GM18858 (cell line): ENCODE results near the gene OLFML2B.
"Not testable (repeated sequence)": the region's sequence is repeated elsewhere in the genome, so short reads cannot be mapped to it uniquely, and the experiment has no call there.

Experiments used
- ATAC-seq: cut with Tn5 transposase; IDR thresholded peaks from one replicate; pipeline ENCODE4 v1.9.1; 2021; ENCODE audit not compliant: unreplicated experiment

OLFML2B gene

GRCh38 chr1:162036163-162036562 lies 12.5 kb upstream of the OLFML2B start:
- no peak for ATAC-seq

GRCh38 chr1:162035241-162035640 lies 11.6 kb upstream of the OLFML2B start:
- ATAC-seq: no peak

- no peak for ATAC-seq
Measured at GRCh38 chr1:162033428-162033827, 9.8 kb upstream of the OLFML2B start.

- ATAC-seq: no peak
Measured at GRCh38 chr1:162030759-162031280, 7.2 kb upstream of the OLFML2B start.

DNA sequence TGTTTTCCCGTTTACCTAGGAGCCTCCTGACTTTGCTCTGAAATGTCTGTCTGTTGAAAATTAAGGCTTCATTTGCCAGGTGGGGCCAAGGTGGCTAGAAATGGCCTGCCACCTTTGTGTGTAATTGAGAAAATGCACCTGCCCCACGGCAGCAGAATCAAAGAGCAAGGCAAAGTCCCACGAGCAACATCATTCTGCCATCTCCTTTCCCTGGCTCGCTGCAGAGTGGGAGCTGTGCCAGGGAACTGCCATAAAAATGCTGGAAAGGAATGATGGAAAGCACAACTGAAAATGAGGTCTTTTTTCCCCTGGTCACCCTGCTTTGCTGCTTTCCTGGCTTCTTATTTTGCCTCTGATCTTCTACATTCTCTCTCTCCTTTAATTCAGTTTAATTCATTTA lies 5.5 kb upstream of the OLFML2B start:
- no peak for ATAC-seq

- no peak for ATAC-seq
Measured at GRCh38 chr1:162028726-162029125, 5.1 kb upstream of the OLFML2B start.

DNA sequence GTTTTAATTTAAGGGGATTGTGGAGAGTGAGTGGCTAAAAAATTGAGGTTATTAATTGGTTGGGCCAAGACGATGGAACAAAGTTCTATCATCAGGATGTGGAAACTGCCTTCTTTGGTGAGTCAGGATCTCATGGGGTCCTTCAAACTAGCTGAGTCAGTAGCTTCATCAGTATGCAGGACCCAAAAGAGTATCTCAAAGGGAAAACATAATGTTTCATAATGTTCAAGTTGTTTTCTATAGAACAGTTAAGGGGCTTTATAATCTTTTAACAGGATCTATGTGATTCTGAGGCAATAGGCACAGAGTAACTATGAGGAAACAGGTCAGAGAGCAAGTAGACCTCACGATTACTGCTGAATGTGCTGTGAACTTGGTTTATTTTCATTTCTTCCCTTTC lies 3.2 kb upstream of the OLFML2B start:
- ATAC-seq: no peak

- ATAC-seq: no peak
Measured at GRCh38 chr1:162025541-162025940, 1.9 kb upstream of the OLFML2B start.

DNA sequence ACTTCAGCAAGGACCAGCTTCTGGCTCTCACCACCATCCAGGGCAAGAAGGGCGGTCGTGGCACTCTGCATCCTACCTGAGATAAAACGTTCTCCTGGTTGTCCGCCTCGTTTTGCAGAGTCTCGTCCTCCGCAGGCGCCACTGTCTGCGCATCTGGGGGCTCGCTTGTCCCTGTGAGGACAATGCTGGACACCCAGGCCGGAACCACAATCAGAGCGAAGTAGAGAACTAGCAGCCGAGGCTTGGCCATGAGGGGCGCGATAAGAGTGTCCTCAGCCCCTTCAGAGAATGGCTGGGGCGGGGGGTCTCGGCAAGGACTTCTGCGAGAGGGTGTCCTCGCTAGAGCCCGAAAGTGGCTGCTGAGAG lies 505 bp downstream of the OLFML2B start:
- ATAC-seq: no peak

DNA sequence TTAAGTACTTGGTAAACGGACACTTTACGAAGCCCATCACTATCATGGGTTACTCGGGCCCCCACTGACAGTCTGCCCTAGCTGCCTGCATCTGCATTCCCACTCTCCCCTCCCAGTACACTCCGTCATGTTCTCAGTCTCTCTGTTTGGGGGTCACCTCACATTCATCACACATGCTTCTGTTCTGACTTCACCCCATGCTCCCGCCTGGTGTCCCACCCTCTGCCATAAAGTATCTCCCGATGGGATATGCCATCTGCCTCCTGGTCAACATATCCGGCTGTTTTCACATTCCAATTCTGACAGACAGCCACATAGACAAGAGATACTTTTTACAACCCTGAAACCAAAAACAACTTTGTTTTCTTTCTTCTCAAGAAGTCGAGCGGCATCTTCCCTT lies 1.0 kb downstream of the OLFML2B start:
- ATAC-seq: no peak

GRCh38 chr1:162021124-162021523 lies 2.5 kb downstream of the OLFML2B start:
- ATAC-seq: no peak

DNA sequence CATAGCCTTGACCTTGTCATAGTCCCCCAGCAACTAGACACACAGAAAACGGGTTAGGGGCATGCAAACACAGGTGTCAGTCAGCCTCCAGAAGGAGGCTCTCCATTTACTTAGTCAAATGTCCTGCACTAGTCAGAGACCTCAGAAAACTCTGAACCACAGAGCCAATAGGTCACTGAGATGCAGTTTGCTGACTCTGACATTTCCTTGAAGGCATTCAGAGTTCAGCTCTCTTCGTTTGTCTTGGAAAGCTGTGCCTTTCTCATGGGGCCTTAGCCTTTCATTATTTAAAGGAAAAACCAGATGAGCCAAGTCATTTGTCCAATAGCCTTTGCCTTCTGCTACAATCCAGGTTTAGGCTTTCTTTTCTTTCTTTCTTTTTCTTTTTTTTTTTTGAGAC lies 3.5 kb downstream of the OLFML2B start:
- no peak for ATAC-seq

GRCh38 chr1:162019446-162019845 lies 4.2 kb downstream of the OLFML2B start:
- no peak for ATAC-seq

DNA sequence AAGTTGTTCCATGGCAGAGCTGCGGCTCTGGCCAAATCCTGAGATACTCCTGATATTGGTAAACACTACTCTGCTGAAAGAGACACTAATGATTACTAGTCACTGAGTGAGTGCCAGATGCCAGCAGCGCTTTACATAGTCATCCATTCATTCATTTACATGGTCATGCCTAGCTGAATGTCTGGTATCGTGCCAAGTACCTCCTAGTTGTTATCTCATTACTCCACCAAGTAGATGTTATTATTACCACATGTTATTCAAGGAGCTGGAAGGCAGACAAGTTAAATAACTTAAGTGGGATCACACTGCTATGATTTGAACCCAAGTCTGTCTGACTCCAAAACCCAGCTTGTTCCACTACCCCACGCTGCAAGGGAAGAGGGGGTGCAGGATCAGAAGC lies 4.7 kb downstream of the OLFML2B start:
- no peak for ATAC-seq

- ATAC-seq: no peak
Measured at GRCh38 chr1:162018418-162018817, 5.3 kb downstream of the OLFML2B start.

- not testable (repeated sequence) for ATAC-seq
Measured at GRCh38 chr1:162017791-162018190, 5.9 kb downstream of the OLFML2B start.

GRCh38 chr1:162016631-162017030 lies 7.0 kb downstream of the OLFML2B start:
- no peak for ATAC-seq

DNA sequence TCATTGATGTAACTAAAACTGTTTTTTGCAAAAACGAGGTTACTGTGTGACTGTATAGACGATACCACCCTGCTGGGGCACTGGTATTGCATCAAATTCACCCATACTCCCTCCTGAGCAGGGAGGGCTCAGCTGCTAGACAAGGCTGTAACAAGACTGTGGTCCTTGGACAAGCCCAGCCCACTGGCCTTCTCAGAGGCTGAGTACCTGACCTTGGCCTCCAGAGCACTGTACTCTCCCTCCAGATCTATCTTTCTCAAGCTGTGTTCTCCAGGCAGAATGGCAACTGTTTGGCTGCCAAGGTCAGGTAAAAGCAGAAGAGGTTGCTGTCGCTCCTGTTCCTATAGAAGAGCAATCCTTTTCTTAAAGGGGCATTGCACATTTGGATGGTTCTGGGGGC lies 8.5 kb downstream of the OLFML2B start:
- ATAC-seq: no peak

DNA sequence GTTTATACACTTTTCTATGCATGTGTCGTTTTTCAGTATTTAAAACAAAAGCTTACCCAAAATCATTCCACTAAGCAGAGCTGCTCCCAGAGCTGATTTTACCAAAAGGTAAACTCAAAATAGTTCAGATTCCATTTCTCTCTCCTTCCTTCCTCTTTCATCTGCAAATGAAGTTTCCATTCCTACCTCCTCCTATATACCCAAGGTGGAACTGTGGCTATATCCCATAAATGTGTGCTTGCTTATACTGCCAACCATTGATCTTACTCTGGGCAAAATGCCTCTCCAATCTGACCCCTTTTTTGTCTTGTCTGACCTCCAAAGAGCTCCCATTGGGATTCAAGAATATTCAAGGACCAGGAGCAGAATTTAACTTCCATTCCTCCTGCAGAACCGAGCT lies 9.5 kb downstream of the OLFML2B start:
- no peak for ATAC-seq

- ATAC-seq: no peak
Measured at GRCh38 chr1:162013289-162013688, 10.4 kb downstream of the OLFML2B start.

- ATAC-seq: no peak
Measured at GRCh38 chr1:162011337-162012012, 12.2 kb downstream of the OLFML2B start.

DNA sequence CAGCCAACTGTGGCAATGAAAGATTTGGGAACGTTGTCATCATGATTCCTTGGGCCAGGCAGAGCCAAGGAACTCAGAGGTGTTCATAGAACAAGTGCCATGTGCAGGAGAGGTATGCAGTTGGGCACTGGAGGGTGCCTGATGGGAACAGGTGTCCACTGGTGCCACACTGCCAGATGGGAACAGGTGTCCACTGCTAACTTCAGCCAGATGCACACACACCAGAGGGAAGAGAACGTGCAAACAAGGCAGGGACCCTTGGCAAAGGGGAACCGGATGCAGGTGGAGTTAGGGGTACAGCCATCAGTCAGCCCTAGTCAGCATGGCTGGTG lies 13.5 kb downstream of the OLFML2B start:
- ATAC-seq: no peak

GRCh38 chr1:162009501-162010174 lies 14.0 kb downstream of the OLFML2B start:
- no peak for ATAC-seq
